Mucosa of descending colon (tissue), 3 donors: ENCODE results near the gene UNC5CL. TPM values are rescaled to one million over a fixed set of nuclear protein-coding genes. Genes with fewer than 3 reads are reported as not detected.

Experiments
- ATAC-seq: fragments of 200-7000 bp; cut with Tn5 transposase; one replicate; pipeline ENCODE4 v1.9.1; 2020; ENCODE audit warnings: mild to moderate bottlenecking, moderate library complexity
- DNase-seq, 3 donors: peaks; one replicate each; pipeline ENCODE4 v3.0.0-alpha.2; 2020
- H3K36me3 ChIP-seq: fragments of 200-600 bp; one replicate; pipeline ENCODE4 v1.8.0; 2021; ENCODE audit warnings: low read depth, mild to moderate bottlenecking
- H3K4me1 ChIP-seq: fragments of 200-600 bp; one replicate; pipeline ENCODE4 v1.8.0; 2021; ENCODE audit warnings: low read depth, mild to moderate bottlenecking
- H3K4me3 ChIP-seq: fragments of 200-600 bp; one replicate; pipeline ENCODE4 v1.8.0; 2021; ENCODE audit warnings: mild to moderate bottlenecking
- H3K9me3 ChIP-seq: fragments of 200-600 bp; one replicate; pipeline ENCODE4 v1.8.0; 2021; ENCODE audit warnings: mild to moderate bottlenecking
- intact Hi-C, 2 donors: fragments of 100-400 bp; cut with DNase I in 1 of 2; cut with micrococcal nuclease in 1 of 2; formaldehyde crosslinking; loops; one replicate each; pipeline versions ENCODE4 v1.11.0 to v1.11.1; 2022; cut with DNase I, micrococcal nuclease
- total RNA-seq, 3 donors: library from RNA; stranded (reverse); fragmentation: NEBNext Ultra II Directional in 2 of 3; extraction: Animal tissue kit (Norgen Biotek cat#: 25700) in 2 of 3; gene quantifications; one replicate each; pipeline versions ENCODE4 v1.2.1 to v1.2.4, GENCODE V29; 2021 to 2023
- TF ChIP-seq, protein P1 (sequence below): fragments of 200-600 bp; IDR thresholded peaks from one replicate; pipeline ENCODE4 v1.8.0; 2022; ENCODE audit warnings: antibody characterized with exemption, mild to moderate bottlenecking
- donor health status: DM: no; HTN: no; CAD: no; lungs with moderate emphysema.
- donor health status: DM: no; HTN: no; CAD: no.
- donor health status: DM: no; HTN: yes; CAD: no.

The UNC5CL gene
- total RNA-seq, 3 donors from 2014 or later: 3.4 to 9.7 (median 7.4) TPM

- no peak for DNase-seq
- intact Hi-C loops: no loop called here
- TF ChIP-seq, protein P1, sequence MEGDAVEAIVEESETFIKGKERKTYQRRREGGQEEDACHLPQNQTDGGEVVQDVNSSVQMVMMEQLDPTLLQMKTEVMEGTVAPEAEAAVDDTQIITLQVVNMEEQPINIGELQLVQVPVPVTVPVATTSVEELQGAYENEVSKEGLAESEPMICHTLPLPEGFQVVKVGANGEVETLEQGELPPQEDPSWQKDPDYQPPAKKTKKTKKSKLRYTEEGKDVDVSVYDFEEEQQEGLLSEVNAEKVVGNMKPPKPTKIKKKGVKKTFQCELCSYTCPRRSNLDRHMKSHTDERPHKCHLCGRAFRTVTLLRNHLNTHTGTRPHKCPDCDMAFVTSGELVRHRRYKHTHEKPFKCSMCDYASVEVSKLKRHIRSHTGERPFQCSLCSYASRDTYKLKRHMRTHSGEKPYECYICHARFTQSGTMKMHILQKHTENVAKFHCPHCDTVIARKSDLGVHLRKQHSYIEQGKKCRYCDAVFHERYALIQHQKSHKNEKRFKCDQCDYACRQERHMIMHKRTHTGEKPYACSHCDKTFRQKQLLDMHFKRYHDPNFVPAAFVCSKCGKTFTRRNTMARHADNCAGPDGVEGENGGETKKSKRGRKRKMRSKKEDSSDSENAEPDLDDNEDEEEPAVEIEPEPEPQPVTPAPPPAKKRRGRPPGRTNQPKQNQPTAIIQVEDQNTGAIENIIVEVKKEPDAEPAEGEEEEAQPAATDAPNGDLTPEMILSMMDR: no peak
- peaks cover 23% of the 10 kb centered on the region for H3K4me1 ChIP-seq
- no peak overlapping the region for H3K4me3 ChIP-seq
- no peaks in the 10 kb centered on the region for H3K9me3 ChIP-seq
- H3K36me3 ChIP-seq: no peaks in the 10 kb centered on the region
- no peak for ATAC-seq
Measured at GRCh38 chr6:41079080-41079479, 40.1 kb upstream of the UNC5CL start.

DNA sequence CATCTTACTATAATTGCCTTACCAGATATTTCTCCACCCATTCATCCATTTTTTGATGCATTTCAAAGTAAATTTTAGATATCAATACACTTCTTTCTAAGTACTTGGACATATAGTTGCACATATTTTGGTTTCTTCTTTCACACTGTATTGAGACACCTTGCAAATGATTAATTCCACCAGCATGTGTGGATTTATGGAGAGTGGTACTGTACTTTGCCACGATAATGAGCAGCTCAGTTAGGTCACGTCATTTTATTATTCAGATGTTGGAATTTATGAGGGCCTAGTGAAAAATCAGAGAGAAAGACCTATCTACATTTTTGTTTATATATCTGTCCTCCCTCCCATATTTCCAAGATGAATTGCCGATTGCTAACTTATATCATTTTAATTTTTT lies 39.1 kb upstream of the UNC5CL start:
- ATAC-seq (no peak), DNase-seq (no peak)
- Histone ChIP-seq H3K36me3 (no peaks in the 10 kb centered on the region), H3K4me1 (peaks cover 25% of the 10 kb centered on the region), H3K4me3 (no peak overlapping the region), H3K9me3 (no peaks in the 10 kb centered on the region)
- intact Hi-C loops: no loop called here
- TF ChIP-seq, protein P1: no peak

DNA sequence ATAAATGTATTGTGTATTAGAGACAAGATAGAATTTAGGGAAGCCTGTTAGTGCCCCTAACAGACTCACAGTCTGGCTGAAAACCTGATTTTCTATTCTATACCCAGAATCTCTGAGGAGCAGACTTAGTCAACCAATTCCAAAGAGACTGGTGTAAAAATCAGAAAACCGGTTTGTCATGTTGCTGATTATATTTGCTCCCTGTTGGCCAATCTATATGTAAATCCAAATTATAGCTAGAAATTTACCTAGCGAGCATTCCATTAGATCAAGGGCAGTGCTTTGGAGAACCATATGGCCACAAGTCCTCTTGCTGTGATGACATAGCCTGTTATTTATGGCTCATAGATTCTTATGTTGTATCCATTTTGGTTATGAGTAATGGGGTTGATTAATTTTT lies 38.5 kb upstream of the UNC5CL start:
- Histone ChIP-seq H3K4me3 (no peak overlapping the region), H3K36me3 (peaks cover 5% of the 10 kb centered on the region), H3K9me3 (no peaks in the 10 kb centered on the region), H3K4me1 (peaks cover 28% of the 10 kb centered on the region)
- intact Hi-C loops: no loop called here
- TF ChIP-seq, protein P1: no peak
- ATAC-seq: no peak
- no peak for DNase-seq

- Histone ChIP-seq H3K4me1 (peaks cover 30% of the 10 kb centered on the region), H3K9me3 (no peaks in the 10 kb centered on the region), H3K4me3 (no peak overlapping the region), H3K36me3 (peaks cover 7% of the 10 kb centered on the region)
- intact Hi-C loops: no loop called here
- TF ChIP-seq, protein P1: no peak
- no peak for ATAC-seq
- no peak for DNase-seq
Measured at GRCh38 chr6:41075651-41076626, 36.9 kb upstream of the UNC5CL start.

DNA sequence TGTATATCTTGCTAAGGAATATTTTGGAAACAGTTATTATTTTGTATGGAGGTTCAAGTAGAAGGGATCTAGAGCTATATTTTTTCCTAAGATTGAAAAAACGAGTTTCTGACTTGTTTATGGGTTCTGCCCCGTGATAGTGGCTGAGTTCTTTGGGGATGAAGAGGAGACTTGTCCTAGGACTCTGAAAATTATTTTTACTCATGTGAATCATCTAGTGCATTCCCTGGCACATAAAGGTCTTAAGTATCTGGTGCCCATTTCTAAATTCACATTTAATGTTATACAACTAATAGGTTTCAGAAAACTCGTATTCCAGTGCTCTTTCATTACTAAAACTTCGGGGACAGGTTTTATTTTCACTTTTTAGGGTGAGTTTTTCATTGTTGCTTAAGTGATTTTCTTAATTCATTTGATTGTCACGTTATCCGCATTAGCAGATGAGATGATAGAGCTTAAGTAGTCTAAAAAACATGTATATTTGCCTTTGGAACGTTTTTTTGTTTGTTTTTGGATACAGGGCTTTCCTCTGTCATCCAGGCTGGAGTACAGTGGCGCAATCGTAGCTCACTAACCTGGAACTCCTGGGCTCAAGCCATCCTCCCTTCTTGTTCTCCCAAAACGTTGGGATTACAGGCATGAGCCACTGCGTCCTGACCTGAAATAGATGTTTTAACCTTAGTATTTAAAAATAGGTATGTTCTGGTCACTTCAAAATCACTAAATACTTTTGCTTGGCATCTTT lies 35.8 kb upstream of the UNC5CL start:
- intact Hi-C loops: no loop called here
- DNase-seq (no peak), ATAC-seq (no peak)
- peaks cover 7% of the 10 kb centered on the region for H3K36me3 ChIP-seq
- H3K4me3 ChIP-seq: no peak overlapping the region
- H3K4me1 ChIP-seq: peaks cover 37% of the 10 kb centered on the region
- TF ChIP-seq, protein P1: no peak
- no peaks in the 10 kb centered on the region for H3K9me3 ChIP-seq
